Measurements from ENCODE around the gene RNF44.

GRCh38 chr5:176490301-176490700, 46.9 kb downstream of the RNF44 start:
- TF ChIP-seq CTCF (IDR thresholded peaks at IDR 0.05) (peak; percentile 40), POLR2AphosphoS5 (IDR thresholded peaks at IDR 0.05; ENCODE audit: low read depth, low read length) (no peak), REST (IDR thresholded peaks at IDR 0.05; ENCODE audit: insufficient read depth in 1 of 2, low read depth in 2 of 2, low read length in 1 of 2) (no peak), SIN3A (IDR thresholded peaks at IDR 0.05; ENCODE audit: borderline replicate concordance, insufficient read depth, low read depth, low read length) (no peak)
